Nephron progenitor cell (in vitro differentiated cells): ENCODE data around the gene TAF1C.

Experiments
- DNase-seq: peaks from one replicate; pipeline ENCODE4 v3.0.0; 2021
- H3K27ac Mint-ChIP-seq: 2 replicates; pipeline ENCODE4 v1.8.0; 2021; ENCODE audit warnings: mild to moderate bottlenecking, moderate library complexity, mixed read lengths
- H3K27me3 Mint-ChIP-seq: 2 replicates; pipeline ENCODE4 v1.8.0; 2021; ENCODE audit warnings: mild to moderate bottlenecking, low read depth, mixed read lengths; ENCODE audit not compliant: poor library complexity
- H3K36me3 Mint-ChIP-seq: 2 replicates; pipeline ENCODE4 v1.8.0; 2021; ENCODE audit warnings: low read depth, mixed read lengths
- H3K4me1 Mint-ChIP-seq: 2 replicates; pipeline ENCODE4 v1.8.0; 2021; ENCODE audit warnings: mixed read lengths
- H3K4me3 Mint-ChIP-seq: 2 replicates; pipeline ENCODE4 v1.8.0; 2021; ENCODE audit warnings: mild to moderate bottlenecking, moderate library complexity, mixed read lengths
- H3K9me3 Mint-ChIP-seq: 2 replicates; pipeline ENCODE4 v1.8.0; 2021; ENCODE audit warnings: mild to moderate bottlenecking, moderate library complexity, mixed read lengths
- TF ChIP-seq, protein P1 (sequence below): fragments of 200-600 bp; sonication (generic); IDR thresholded peaks from 2 replicates; pipeline ENCODE4 v1.5.0; 2021; ENCODE audit warnings: antibody characterized with exemption

TAF1C gene, protein sequence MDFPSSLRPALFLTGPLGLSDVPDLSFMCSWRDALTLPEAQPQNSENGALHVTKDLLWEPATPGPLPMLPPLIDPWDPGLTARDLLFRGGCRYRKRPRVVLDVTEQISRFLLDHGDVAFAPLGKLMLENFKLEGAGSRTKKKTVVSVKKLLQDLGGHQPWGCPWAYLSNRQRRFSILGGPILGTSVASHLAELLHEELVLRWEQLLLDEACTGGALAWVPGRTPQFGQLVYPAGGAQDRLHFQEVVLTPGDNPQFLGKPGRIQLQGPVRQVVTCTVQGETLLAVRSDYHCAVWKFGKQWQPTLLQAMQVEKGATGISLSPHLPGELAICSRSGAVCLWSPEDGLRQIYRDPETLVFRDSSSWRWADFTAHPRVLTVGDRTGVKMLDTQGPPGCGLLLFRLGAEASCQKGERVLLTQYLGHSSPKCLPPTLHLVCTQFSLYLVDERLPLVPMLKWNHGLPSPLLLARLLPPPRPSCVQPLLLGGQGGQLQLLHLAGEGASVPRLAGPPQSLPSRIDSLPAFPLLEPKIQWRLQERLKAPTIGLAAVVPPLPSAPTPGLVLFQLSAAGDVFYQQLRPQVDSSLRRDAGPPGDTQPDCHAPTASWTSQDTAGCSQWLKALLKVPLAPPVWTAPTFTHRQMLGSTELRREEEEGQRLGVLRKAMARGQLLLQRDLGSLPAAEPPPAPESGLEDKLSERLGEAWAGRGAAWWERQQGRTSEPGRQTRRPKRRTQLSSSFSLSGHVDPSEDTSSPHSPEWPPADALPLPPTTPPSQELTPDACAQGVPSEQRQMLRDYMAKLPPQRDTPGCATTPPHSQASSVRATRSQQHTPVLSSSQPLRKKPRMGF

DNA sequence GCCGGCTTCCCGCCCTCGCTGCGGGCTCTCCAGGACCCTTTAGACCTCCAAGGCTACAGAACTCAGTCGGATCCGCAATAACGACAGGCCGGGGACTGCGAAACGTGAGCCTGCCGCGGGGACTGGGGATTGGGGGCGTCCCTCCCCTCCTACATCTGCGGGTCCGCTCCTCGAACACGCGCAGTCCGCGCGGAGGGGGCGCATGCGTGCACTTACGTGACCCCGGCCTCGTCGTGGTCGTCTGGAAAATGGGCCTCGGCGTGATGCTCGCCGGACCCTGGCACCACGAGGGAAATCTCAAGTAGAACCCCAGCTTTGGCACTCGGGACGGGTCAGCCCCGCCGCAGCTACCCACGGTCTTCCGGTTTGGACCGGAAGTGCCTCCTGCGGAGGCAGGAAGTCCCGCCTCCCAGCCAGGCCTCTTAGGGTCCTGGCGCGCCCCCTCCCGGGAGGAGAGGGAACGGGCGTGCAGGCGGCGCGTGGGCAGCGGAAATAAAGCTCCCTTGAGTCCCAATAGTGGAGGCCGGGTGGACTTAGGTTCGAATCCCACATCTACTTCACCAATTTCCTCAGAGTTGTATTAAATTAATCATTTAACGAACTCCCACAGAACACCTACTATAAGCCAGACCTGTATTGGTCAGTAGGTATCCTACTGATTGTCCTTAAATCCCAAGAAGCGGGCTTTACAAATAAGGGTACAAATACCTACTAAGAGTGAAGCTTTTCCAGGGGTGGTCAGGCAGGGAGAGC is at the start of gene TAF1C:
Gene TAF1C (minus strand): TSS at position 373 of the 753 bp plus-strand sequence. CDS start 2,069 bp downstream, outside the sequence.
- Mint-ChIP-seq H3K4me1 (peaks cover 19% of the 10 kb centered on the region), H3K4me3 (peak within 1 kb of the TSS; percentile 94), H3K27me3 (no peaks in the 10 kb centered on the region), H3K36me3 (peaks cover 19% of the 10 kb centered on the region), H3K9me3 (no peaks in the 10 kb centered on the region), H3K27ac (no peak within 1 kb of the TSS)
- TF ChIP-seq, protein P1, sequence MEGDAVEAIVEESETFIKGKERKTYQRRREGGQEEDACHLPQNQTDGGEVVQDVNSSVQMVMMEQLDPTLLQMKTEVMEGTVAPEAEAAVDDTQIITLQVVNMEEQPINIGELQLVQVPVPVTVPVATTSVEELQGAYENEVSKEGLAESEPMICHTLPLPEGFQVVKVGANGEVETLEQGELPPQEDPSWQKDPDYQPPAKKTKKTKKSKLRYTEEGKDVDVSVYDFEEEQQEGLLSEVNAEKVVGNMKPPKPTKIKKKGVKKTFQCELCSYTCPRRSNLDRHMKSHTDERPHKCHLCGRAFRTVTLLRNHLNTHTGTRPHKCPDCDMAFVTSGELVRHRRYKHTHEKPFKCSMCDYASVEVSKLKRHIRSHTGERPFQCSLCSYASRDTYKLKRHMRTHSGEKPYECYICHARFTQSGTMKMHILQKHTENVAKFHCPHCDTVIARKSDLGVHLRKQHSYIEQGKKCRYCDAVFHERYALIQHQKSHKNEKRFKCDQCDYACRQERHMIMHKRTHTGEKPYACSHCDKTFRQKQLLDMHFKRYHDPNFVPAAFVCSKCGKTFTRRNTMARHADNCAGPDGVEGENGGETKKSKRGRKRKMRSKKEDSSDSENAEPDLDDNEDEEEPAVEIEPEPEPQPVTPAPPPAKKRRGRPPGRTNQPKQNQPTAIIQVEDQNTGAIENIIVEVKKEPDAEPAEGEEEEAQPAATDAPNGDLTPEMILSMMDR: peak; percentile 90
- DNase-seq: peak; percentile 91

DNA sequence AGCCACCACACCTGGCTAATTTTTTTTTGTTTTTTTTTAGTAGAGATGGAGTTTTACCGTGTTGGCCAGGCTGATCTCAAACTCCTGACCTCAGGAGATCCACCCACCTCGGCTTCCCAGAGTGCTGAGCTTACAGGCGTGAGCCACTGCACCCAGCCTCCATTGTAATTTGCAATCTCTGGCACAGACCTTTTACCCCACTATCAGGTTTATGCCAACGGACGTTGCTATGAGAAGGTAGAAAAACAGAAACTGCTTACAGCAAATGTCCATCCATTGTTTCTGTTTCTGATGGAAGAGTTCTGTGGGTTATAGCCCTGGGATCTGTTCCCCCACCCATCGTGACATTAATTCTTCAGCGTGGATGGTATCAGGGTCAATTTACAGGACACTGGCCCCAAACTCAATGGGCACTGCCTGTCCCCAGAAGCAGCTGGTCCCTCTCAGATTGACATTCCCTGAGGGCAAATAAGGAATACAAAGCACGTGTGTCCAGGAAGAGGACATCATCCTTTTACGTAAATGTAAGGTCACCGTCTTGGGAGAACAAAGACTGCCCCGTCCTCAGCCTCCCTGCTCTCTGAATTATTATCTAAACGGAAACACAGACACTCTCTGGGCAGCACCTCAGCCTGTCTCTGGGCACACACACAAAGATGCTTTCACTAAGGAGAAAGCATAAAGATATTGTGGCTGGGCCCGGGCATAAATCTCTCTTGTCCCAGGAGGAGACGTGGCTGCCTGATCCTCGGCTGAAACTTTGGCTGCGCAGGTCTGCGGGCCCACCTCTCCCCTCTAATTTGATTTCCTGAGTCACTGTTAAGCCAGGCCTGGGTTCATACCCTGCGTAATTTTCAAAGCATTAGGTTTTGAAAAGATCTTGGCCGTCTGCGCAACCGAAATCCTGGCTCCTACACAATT is 47.7 kb upstream of the TAF1C start:
- peaks cover 3% of the 10 kb centered on the region for H3K27me3 Mint-ChIP-seq
- H3K36me3 Mint-ChIP-seq: no peaks in the 10 kb centered on the region
- peak overlapping the region; percentile 75 for H3K27ac Mint-ChIP-seq
- DNase-seq: no peak
- no peaks in the 10 kb centered on the region for H3K9me3 Mint-ChIP-seq
- H3K4me3 Mint-ChIP-seq: no peak overlapping the region
- TF ChIP-seq, protein P1: no peak
- H3K4me1 Mint-ChIP-seq: peaks cover 42% of the 10 kb centered on the region

DNA sequence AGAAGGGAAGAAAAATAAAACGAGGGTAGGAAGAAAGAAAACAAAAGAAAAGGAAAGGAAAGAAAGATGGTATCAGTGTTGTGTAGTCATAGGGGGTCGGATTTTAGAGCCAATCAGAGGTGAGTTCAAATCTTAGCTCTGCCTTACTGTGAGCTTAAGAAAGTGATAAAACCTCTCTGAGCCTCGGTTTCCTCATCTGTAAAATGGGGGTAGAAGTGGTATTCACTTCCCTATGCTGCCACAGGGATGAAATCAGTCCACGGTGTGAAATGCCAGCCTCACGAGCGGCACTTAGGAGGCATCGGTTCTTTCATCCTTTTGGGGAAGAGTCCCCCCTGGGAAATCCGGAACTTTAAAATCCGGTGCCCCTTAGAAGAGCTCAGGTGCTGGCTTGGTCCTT is 46.9 kb upstream of the TAF1C start:
- Mint-ChIP-seq H3K27ac (no peak overlapping the region), H3K36me3 (no peaks in the 10 kb centered on the region), H3K9me3 (no peaks in the 10 kb centered on the region), H3K4me1 (peaks cover 40% of the 10 kb centered on the region), H3K27me3 (peaks cover 3% of the 10 kb centered on the region), H3K4me3 (no peak overlapping the region)
- TF ChIP-seq, protein P1: no peak
- no peak for DNase-seq

DNA sequence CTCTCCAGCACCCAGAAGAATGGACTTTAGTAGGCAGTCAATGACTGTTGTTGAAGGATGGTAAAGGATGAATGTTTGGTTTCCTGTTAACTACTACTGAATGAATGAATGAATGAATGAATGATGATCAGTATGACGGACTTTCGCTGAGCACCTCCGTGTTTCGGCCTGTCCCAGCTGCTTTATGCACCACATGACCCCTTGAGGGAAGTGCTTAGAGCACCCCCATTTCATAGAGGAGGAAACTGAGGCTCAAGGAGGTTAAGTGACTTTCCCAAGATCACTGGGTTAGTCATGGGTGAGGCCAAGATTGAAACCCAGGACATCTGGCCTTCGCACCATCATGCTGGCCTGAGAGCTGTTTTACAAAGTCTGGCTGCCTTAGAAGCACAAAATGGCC is 46.1 kb upstream of the TAF1C start:
- no peaks in the 10 kb centered on the region for H3K9me3 Mint-ChIP-seq
- DNase-seq: no peak
- H3K4me1 Mint-ChIP-seq: peaks cover 47% of the 10 kb centered on the region
- H3K27me3 Mint-ChIP-seq: peaks cover 3% of the 10 kb centered on the region
- no peak overlapping the region for H3K27ac Mint-ChIP-seq
- TF ChIP-seq, protein P1: no peak
- H3K36me3 Mint-ChIP-seq: no peaks in the 10 kb centered on the region
- H3K4me3 Mint-ChIP-seq: no peak overlapping the region

DNA sequence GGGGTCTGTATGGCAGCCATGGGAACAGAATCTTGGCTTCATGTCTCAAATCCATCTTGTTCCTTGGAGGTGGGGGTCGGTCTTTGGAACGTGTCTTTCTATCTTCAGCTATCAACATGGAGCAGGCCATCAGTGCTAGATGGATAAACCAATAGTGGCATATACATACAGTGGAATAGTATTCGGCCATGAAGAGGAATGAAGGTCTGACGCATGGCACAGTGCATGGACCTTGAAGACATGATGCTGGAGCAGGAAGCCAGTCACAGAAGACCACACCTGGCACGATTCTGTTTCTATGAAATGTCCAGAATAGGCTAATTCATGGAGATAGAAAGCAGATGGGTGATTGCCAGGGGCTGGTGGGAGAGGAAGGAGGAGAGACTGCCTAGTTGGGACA is 45.2 kb upstream of the TAF1C start:
- Mint-ChIP-seq H3K4me1 (peaks cover 54% of the 10 kb centered on the region), H3K27me3 (peaks cover 3% of the 10 kb centered on the region), H3K9me3 (no peaks in the 10 kb centered on the region), H3K4me3 (no peak overlapping the region), H3K27ac (peak overlapping the region; percentile 27), H3K36me3 (no peaks in the 10 kb centered on the region)
- TF ChIP-seq, protein P1: no peak
- DNase-seq: no peak
